ENCODE data around the gene TFDP2.

TFDP2 gene

GRCh38 chr3:142065932-142066331 lies 83.4 kb downstream of the TFDP2 start:
- DNase-seq = no peak

DNA sequence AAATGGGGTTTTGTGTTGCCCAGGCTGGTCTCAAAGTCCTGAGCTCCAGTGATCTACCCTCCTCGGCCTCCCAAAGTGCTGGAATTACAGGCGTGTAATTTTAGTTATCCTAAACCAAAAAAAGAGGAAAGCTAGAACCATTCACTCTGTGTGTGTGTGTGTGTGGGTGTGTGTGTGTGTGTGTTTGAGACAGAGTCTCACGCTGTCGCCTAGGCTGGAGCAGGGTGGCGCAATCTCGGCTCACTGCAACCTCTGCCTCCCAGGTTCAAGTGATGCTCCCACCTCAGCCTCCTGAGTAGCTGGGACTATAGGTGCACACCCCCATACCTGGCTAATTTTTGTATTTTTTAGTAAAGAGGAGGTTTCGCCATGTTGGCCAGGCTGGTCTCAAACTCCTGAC lies 84.0 kb downstream of the TFDP2 start:
- no peak for DNase-seq

DNA sequence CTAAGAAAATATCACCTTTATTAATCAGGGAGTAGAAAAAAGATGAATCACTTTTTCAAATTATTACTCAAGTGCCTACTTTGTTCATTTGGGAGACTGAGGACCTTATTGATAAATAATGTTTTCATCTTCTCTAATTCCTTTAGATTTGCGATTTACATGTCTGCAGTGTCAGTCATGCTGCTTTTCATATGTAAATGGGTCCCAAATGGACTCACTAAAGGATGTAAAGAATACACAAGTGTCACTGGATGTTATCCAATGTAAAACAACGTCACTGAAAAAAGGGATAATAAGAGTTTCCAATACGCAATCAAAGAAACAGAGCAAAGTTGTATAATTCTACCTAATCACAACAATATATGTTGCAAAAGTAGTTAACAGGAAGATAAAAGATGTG lies 84.9 kb downstream of the TFDP2 start:
- no peak for DNase-seq

- no peak for DNase-seq
Observed at GRCh38 chr3:142057331-142057725, 92.0 kb downstream of the TFDP2 start.

DNA sequence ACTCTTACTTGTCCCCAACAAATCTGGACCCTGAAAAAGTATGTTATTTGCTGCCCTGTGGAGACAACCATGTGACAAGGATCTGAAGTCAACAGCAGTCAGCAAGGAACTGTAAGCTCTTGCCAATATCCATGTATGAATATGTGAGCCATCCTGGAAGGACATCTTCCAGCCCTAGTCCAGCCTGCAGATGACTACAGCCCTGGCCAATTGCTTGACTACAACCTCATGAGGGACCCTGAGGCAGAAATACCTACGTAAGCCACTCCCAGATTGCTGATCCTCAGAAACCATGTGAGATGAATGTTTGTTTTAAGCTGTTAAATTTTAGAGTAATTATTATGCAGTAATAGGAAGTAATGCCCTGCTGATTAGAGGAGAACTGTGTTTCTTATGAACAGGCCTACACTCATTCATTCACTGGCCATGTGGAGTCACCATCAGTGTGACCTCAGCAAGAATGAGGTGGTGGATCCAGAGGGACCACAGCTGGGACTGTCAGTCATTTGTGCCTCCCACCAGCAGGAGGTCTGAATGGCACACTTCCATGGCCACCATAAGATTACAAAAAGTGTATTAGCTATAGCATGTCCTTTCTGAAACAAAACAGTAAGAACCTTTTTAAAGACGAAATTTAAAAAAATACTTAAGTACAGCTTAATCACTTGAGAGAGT lies 92.6 kb downstream of the TFDP2 start:
- DNase-seq = no peak

- no peak for DNase-seq
Observed at GRCh38 chr3:142053835-142054234, 95.5 kb downstream of the TFDP2 start.

GRCh38 chr3:142053244-142053643 lies 96.1 kb downstream of the TFDP2 start:
- no peak for DNase-seq

GRCh38 chr3:142051351-142051750 lies 98.0 kb downstream of the TFDP2 start:
- no peak for DNase-seq

GRCh38 chr3:142047021-142047369 lies 102.3 kb downstream of the TFDP2 start:
- DNase-seq = no peak

GRCh38 chr3:142046320-142047020 lies 102.9 kb downstream of the TFDP2 start:
- DNase-seq = no peak

- no peak for DNase-seq
Observed at GRCh38 chr3:142040941-142041491, 108.3 kb downstream of the TFDP2 start.

DNA sequence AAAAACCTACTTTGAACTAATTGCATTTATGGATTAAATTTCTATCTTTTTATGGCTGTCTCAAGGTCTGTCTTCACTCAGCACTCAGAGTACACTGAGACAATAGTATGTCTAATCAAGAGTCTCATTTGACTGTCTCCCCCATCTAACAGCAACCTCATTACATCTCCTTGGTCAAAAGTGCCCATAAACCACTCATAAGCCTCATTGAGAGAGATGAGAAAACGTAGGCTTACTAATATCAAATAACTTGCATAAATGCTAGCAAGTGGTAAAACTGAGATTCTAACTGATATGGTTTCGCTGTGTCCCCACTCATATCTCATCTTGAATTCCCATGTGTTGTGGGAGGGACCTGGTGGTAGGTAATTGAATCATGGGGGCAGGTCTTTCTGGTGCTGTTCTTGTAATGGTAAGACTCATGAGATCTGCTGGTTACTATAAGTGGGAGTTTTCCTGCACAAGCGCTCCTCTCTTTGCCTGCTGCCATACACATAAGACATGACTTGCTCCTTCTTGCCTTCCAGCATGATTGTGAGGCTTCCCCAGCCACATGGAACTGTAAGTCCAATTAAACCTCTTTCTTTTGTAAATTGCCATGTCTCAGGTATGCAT lies 113.9 kb downstream of the TFDP2 start:
- DNase-seq = no peak

GRCh38 chr3:142033292-142033691 lies 116.1 kb downstream of the TFDP2 start:
- no peak for DNase-seq

GRCh38 chr3:142031575-142031974 lies 117.8 kb downstream of the TFDP2 start:
- no peak for DNase-seq

GRCh38 chr3:142029791-142030190 lies 119.6 kb downstream of the TFDP2 start:
- no peak for DNase-seq

DNA sequence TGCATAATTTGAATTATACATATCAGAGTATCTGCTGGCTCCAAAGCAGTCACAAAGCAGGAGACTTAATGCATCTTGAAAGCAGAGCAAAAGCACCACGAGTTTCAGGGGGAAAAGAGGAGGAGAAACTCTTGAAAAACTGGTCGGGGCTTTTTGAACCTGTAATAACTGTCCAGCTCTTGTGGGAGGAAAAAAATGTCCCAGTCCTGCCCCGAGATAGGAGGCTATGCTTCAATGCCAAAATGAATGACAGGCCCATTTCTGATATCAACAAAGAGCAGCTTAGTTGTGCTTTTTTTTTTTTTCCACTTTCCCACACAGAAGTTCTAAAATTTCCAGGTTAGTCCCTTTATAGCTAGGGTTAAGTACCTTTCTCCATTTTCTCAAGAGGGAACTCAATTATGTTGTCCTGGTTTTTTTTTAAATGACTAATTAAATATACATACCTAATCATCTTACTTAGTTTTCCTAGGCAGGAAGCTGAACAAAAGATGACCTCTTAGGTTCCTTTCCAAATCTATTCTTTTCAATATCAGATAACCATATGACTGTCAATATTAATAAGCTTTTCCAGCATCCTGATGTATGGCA lies 120.2 kb downstream of the TFDP2 start:
- no peak for DNase-seq

DNA sequence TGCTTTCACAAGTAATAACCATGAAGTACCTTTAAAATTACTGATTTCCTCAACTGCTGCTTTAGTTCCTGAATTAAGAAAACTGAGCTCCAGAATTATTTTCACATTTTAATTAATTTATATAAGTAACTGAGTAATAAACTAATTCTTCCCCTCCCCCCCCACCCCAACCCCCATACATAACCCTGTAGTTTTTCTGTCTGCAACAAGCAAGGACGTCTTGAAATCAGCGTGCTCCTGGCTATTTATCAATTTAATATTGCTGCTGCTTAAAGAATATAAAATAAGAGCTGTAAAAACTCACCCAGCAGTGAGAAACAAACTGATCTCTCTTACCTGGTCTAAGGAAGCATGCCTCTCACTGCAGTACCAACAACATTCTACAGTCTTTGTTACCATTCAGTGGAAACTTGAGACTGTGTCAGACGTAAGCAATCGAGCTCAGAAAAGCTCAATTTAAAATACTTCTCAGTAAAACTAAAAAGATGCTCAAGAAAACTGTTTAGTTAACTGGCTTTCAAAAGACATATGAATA lies 121.0 kb downstream of the TFDP2 start:
- DNase-seq = peak; percentile 57

DNA sequence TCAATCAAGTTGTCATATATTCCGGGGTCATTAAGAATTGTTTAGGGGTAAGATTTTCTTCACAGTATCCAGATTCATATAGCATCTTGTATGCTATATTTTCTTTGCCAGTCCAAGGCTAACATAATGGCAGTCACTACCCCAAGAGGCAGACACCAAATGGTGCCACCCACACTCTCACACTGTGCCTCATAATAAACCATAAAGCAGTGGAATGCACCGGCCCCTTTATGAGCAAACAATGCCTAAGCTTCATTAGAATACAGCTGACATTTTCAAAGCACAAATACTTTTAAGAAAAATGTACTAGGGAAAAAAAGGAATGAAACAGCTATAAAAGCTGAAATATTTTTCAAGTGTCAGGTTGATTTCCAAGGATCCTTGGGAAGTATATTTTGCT lies 121.6 kb downstream of the TFDP2 start:
- no peak for DNase-seq

GRCh38 chr3:142027300-142027699 lies 122.0 kb downstream of the TFDP2 start:
- no peak for DNase-seq

DNA sequence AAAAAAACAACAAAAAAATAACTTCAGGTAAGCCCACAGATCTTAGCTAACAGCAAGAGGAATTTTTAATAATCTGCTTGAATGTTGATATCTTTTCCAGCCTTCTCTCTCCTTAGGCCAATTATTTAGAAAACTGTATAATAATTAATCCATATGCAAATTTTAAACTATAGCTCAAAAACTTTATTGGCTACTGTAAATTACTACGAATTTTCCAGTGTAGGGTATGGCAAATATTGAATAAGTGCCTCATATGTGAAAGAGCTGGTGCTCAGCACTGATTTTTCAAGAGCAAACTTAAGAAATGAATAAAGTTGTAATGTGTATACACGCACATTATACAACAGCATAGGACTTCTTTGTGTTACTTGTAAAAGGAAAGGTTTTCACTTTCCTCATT lies 123.0 kb downstream of the TFDP2 start:
- no peak for DNase-seq

- DNase-seq = no peak
Observed at GRCh38 chr3:142022381-142022780, 127.0 kb downstream of the TFDP2 start.

DNA sequence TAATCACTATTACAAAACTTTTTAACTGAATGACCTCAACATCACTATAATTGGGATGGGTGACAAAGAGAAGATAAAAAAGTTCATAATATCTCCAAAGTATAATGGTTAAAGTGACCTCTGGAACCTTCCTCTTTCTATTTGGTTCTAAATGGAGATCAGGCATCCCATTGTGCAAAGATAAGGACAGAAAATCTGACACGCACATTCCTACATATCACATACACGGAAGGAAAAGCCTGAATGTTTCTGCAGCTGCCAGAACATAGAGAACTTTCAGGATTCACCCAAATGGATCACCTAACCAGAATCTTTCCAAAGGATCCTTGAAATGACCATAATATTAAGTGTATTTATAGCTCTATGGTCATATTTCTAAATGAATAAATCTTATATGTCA lies 128.2 kb downstream of the TFDP2 start:
- DNase-seq = no peak

- DNase-seq = no peak
Observed at GRCh38 chr3:142019794-142020320, 129.5 kb downstream of the TFDP2 start.
